GM12872 (cell line): Measurements from ENCODE around the gene DTWD1.

Experiments
- TF ChIP-seq, protein P1 (sequence below): IDR thresholded peaks from 3 replicates; pipeline ENCODE4 v1.5.1; 2011; ENCODE audit warnings: low read depth, mild to moderate bottlenecking, low read length, moderate library complexity; ENCODE audit not compliant: insufficient read depth

The DTWD1 gene

DNA sequence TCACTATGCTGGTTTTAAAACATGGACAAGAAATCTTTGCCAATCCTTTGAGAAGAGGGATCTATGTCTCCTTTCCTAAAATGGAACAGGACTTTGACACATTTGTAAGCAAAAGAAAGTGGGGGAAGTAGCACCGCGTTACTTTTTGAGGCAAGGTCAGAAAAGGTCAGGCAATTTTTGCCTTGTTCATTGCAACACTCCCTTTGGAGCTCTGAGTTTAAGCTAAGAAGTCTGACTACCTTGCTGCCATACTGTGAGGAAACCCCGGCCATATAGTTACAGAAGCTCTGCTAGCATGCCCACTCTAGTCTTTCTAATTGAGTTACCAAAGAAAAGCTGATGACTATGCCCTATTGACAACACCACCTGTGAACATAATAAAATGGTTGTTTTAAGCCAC is 1.6 kb upstream of the DTWD1 start:
- TF ChIP-seq, protein P1, sequence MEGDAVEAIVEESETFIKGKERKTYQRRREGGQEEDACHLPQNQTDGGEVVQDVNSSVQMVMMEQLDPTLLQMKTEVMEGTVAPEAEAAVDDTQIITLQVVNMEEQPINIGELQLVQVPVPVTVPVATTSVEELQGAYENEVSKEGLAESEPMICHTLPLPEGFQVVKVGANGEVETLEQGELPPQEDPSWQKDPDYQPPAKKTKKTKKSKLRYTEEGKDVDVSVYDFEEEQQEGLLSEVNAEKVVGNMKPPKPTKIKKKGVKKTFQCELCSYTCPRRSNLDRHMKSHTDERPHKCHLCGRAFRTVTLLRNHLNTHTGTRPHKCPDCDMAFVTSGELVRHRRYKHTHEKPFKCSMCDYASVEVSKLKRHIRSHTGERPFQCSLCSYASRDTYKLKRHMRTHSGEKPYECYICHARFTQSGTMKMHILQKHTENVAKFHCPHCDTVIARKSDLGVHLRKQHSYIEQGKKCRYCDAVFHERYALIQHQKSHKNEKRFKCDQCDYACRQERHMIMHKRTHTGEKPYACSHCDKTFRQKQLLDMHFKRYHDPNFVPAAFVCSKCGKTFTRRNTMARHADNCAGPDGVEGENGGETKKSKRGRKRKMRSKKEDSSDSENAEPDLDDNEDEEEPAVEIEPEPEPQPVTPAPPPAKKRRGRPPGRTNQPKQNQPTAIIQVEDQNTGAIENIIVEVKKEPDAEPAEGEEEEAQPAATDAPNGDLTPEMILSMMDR = no peak

DNA sequence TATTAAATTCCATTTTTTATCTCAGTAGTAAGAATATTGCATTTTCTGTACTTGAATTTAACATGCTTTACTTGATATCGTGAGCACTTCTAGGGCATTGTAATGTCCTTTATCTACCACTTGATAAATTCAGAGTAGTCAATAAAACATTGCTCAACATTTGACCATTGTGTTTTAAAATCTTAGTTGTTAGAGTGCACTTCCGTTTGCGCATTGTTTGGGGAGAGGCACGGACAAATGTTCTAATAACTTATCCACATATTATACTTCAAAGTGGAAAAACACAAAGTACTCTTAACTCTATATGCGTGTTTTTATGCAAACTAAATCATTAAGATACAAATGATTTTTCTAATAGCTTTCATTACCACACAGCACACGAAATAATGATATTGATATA is 649 bp upstream of the DTWD1 start:
- TF ChIP-seq, protein P1 = no peak

DNA sequence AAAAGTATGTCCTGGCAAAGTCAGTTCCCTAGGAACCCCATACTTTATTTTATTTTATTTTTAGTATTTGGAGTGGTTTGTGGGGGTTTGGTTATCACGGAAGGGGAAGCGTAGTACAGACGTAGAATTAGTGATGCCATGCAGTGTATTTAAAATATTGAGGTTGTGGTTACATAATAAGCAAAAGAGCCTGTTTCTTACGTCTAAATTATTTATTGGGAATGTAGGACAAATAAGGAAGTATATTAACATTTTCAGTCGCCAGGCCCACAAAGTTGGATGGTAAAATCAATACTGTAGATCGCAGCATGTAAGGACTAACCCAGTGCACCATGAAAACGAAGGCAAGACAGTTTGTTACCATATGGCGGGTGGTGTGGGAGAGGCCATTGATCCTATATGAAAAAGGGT is 558 bp downstream of the DTWD1 start:
- TF ChIP-seq, protein P1 = no peak

DNA sequence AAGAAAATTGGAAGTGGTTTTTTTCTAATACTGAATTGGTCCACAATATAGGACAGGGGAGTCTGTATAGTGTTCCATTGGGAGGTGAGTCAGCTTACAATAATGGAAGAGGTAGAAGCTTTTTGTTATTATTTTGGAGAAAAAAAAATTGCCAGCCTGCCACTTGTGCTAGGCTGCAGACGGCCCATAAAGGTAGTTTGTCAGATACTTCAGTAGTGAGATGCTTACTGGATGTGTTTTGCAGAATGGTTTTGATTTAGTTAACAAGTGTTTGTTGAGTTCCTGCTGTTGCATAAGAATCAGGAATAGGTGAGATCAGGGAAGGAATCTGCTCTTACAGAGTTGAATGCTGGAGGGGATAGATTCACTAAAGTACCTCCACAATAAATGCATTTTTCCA is 1.0 kb downstream of the DTWD1 start:
- TF ChIP-seq, protein P1 = no peak

DNA sequence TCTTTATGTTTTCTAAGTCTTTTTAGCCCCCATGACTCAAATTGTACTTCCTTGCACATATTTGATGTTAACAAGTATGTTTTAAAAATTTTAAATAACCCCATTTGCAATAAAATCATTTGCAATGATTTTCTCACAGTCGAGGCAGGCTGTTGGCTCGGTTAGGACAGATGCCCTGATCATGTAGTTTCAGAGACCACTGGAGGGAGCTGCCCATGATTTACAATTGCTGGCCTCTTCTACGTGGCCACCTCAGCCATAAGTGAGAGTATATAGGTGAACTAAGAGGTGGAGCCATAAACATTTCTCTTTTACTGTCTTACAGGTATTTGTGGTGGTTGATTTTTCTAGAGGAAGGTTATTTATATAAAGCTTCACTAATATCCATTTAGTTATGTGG is 1.7 kb downstream of the DTWD1 start:
- TF ChIP-seq, protein P1 = no peak

DNA sequence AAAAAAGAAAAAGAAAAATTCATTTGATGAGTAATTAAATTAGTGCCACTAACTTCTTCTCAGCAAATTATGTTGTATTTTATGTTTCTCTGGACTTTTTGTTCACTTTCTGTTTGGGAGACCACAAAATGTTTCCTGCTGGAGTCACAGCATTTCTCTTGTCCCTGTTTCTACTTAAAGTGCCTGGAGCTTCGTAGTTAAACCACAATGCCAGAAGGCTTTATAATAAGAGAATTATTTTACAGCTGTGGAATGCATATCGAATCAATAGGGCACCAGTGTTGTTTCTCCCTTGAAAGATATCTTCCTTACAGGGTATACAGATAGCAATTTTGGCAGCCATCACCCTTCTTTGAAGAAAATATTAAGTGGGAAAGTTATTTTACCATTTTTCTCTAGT is 3.2 kb downstream of the DTWD1 start:
- TF ChIP-seq, protein P1 = no peak

DNA sequence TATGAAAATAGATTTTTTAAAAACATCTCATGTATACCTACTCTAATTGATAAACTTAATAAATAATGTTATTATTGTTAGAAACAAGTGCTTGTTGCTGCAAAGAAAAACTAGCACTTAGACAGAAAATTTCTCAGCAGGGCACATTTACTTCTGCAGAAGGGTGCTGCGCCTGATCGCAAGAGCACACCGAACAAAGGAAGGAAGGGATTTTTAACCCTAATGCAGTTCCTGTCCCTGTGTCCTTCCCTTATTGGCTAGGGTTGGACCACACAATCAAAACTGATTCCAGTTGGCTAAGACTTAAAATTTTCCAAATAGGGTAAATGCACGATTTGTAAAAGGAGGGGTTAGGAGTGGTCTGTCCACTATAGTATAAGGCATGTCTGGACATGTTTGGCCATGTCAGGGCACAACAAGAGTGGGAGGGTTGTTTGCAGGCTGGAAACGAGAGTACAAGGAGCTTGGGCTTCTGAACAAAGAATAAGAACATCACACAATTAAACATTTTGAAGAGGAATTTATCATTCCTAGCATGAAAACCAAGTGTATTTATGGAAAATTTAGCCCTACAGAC is 4.7 kb downstream of the DTWD1 start:
- TF ChIP-seq, protein P1 = no peak
